NCI-H82 treated with DMSO at 0.1 percent for 48 hours (cell line): Measurements from ENCODE around the gene ZNF618.
"Not testable (repeated sequence)": the region's sequence is repeated elsewhere in the genome, so short reads cannot be mapped to it uniquely, and the experiment has no call there.

Source experiments
- DNase-seq: peaks from one replicate; lab custom pipeline; 2025; ENCODE audit not compliant: unreplicated experiment; lab: John Stamatoyannopoulos, UW

The ZNF618 gene

DNA sequence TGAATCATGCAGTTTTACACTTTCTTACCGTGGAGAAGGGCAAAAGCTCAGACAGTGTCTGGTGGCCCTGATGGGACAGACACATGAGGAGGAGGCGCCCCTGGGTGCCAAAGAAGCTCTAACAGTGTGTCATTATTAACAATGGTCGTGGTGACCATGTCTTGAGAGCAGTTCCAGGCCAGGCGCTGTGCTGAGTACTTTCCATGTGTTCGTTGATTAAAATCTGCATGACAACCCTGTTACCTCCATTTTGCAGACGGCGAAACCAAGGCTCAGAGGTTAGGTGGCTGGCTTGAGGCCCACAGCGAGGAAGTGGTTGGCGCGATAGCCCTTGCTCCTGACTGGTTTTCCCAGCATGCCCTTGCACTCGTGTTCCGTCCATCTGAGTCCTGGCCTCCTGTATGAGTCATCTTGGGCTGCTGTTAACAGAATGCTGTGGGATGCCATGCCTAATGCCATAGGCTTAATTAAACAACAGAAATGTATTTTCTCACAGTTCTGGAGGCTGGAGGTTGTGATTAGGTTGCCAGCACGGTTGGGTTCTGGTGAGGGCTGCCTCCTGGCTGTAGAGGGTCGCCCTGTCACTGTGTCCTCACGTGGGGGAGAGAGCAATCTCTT is 110.0 kb downstream of the ZNF618 start:
- no peak for DNase-seq

DNA sequence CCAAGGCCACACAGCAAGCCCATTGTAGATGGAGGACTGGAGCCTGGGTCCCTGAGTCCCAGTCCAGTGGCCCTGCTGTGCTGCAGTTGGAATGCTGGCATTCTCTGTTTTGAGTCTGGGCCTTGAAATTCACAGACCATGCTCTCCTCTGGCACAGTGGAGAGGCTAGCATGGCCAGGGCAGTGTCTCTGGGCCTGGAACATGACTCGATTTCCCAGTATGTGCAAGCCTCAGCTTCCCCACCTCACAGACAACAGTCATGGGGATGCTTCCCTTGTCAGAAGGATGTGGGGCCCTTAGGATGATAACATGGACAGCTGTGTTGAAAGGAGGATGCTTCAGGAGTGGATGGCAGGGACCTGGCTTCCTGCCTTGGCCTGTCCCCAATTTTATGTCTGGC is 110.8 kb downstream of the ZNF618 start:
- DNase-seq = no peak

DNA sequence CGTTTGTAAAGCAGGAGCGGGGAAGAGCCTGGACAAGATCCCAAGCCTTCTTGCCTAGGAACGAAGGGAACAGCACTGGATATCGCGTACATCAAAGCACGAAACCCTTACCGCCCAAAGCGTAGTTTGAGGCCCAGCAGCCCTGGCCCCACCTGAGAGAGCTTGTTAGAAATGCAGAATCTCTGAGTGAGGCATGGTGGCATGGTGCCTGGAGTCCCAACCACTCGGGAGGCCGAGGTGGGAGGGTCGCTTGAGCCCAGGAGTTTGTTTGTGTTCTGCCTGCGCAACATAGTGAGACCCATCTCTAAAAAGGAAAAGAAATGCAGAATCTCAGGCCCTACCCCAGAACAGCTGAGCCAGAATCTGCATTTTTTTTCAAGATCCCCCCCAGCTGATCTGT is 111.4 kb downstream of the ZNF618 start:
- no peak for DNase-seq

DNA sequence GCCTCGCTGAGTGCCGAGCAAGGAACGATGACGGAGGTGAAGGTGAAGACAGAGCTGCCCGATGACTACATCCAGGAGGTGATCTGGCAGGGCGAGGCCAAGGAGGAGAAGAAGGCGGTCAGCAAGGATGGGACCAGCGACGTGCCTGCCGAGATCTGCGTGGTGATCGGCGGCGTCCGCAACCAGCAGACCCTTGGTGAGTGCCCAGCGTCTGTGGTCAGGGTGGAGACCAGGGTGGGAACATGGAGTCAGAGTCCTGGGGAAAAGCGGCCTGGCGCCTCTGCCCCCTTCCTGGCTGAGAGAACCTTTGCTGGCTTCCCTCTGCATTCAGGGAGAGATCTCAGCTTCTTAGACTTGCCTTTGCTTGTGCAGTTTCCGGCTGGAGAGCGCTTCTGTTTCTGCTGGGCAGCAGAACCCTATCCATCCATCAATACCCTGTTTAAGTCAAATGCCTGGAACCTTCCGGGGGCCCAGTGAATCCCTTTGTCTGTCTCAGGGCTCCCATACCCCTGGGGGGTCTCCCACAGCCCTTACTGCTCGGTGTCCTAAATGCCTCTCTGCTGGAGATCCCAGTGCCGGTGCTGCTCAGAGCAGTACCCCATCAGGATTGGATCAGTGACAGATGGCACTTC is 112.4 kb downstream of the ZNF618 start:
- no peak for DNase-seq

DNA sequence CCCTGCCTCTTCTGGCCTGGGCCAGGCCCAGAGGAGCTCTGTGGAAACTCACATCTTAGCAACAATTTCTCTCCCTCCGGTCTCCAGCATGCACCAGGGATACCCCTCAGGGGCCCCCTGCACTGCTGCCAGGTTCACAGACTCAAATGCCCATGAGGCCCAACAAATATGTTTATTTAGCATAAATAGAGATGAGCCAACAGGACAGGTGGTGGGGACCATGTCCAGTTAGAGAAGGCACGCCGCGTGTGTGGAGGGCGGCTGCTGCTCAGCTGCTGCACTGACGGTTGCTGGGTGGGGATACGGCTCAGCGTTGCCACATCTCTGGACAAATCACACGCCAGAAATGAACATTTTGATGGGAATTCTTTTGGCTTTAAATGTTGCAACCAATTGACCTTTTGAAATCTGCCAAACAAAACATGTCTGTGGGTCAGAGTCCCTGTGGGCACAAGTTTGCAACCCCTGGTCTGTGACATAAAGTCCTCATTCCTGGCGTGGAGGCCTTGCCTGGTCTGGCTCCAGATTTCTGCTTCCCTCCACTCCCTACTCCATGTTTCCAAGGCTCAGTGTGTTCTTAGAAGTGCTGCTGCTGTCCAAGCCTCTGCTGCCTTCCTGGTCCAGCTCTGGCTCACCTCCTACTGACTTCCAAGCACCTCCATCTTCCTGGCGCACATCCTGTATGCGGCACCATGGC is 113.1 kb downstream of the ZNF618 start:
- DNase-seq = no peak

DNA sequence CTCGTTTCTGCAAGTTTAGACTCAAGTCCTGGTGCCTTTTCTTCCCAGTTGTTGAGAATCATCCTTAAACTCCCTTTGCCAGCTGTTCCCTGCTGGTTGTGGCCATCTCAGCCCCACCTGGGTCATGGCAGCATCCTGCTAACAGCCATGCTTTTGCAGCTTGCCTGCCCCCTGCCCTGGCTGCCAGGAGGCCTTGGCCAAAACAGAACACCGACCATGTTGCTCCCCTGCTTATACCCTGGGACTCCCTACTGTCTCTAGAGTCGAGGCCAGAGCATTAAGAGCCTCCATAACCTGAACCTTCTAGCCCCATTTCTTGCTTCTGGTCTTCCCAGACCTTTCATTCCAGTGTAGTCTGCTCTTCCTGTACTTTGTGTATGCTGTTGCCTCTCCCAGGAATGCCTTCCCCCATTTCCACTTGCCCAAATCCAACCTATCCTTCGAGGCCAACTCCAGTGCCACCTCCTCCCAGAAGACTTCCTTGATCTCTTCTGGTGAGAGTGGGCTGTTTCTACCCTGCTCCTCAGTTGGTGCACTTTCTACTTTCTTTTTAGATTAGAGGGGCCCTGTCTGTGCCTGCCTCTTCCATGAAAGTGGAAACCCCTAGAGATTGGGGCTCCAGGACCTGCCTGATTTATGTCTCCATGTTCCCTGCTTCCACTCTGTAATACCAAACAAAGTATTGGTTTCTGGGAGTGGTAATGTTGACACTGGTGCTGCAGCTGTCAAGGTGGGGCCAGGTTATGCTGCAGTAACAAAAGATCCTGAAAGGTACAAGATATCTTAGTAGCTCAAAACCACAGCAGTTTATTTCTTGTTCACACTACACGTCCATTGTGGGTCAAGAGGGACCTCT is 113.8 kb downstream of the ZNF618 start:
- no peak for DNase-seq

DNA sequence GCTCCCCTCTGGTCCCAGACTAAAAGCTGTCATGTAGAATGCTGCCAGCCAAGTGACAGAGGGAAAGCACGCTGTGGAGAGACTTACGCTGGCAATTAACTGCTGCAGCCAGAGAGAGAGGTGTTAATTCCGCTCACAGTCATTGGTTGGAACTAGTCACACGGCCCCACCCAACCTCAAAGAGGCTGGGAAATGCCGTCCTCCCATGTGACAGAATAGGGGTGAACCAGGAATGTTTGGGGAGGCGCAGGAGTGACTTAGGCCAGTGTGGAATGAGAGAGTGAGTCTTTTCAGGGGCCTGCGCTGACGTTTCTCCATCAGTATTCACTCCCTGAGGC is 114.4 kb downstream of the ZNF618 start:
- DNase-seq = no peak

DNA sequence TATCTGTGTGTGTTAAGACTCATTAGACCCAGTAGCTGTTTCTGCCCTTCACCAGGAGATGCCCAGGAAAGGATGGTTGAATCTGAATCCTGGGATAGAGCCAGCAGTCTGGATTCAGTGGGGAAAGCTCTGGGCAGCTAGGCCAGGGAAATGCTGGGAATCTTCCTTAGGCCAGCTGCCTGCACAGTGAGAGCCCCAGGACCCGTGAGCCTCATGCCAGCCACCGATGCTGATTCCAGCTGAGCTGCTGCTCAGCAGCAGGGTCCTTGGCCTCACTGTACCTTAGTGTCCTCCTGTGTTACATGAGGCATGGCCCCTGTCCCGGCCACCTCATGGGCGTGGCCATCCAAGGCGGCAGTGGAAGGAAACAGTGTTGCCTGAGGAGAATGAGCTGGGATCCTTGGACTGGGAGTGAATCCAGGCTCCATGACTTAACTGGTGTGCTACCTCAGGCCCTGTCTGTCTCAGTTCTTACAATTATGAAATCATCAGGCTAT is 114.9 kb downstream of the ZNF618 start:
- no peak for DNase-seq

DNA sequence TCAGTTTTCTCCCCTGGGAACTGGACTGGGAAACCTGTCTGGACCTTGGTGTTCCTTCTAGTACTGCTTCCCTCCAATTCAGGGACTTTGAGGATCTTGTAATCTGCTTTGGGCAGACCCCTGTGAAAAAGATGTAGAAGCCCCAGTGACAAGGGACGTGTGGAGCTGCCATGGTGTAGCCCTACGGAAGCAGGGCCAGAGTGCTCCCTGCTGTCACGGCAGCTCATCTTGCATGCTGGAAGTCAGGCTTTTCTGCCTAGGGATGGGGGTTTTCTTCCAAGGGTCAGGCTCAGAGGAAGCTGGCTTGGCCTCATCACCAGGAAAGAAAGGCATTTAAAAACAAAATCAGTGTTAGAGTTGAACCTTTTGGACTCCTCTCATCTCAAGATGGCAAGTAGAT is 115.6 kb downstream of the ZNF618 start:
- no peak for DNase-seq

DNA sequence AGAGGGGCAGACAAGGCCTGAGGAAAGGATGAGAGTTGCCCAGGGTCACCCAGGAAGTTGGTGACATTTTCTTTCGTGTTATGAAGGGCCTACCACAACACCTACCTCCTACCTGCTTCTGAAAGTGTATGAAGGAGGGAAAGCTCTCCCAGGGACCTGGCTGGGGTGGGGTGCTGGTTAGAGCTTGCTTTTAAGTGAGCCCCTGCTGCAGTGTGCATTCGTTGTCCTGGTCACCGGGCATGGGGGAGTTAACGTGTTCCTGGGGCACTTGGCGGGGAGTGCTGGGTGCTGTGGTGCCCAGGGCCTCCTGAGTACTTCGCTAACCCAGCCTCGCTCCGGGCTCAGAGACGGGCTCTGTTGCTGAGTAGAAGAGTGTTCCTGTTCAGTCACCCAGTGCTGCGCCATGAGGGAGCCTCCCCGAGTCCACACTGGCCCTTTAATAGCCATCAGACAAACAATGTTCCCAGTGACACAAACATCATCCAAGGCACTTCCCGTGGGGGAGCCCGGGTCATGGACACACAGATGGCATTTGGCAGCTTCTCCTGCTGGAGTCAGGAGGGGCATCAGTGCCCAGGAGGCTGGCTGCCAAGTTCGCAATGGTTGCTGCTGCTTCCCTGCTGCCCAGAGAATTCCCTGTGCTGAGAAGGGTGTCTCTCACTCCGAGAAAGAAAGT is 116.3 kb downstream of the ZNF618 start:
- DNase-seq = no peak

DNA sequence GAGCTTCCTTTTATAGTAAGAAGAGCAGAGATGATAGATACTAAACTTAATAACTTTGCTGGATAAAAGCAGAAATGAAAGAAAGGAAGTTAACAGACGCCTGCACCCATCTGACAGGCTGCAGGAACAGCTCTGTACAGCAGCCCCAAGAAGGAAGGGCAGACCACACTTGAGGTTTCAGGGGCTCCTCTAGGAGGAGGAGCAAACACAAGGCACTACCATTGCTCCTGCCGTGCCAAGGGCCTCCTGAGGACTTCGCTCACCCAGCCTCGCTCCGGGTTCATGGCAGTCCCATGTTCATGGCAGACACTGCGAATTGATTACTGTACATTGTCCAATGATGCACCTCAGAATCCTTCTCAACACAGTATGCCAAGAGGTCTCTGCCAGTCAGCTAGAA is 116.9 kb downstream of the ZNF618 start:
- no peak for DNase-seq

DNA sequence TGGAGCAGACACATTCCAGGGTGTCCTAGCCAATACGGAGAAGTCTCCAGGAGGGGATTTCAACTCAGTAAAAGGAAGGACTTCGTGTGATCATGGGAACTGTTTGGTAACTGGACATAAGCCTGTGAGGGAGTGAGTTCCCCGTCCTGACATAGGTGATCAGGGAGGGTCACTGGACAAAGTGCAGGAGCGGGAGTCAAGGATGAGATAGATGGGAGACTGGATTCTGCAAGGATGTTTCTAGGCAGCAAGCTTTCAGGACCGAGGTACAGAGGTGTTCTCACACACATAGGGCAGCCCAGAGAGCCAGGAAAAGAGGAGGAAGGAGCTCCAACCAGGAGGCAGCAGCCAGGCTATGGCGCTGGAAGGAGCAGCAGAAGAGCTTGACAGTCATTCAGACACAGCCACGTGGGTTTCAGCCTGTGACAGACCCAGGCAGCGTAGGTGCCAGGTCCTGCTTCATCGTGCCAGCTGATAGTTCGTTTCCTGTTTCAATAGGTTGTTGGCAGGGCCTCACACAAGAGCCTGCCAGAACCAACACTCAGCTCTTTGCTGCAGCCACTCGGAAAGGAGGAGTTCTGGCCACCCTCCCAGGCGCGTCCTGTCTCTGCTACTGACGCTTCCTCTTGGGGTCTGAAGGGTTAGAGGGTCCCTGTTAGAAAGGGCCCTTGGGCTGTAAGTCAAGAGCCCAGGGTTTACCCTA is 117.9 kb downstream of the ZNF618 start:
- no peak for DNase-seq

DNA sequence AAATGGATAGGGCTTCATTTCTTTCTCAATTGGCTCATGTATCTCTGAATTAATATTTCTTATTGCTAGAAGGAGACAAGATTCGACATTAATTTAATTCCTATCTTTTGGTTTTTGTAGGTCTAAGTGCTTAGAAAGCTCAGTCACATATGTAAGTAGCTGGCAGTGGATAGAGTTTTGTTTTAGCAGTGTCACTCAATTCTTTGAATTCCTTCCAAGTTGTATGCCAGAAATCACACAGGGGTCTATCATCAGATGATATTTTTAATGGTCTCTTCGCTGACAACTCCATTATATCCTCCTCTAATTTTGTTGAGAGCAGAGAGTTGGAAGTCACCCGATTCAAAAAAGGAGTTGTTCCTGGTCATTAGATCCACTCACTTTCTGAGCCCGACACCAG is 119.3 kb downstream of the ZNF618 start:
- no peak for DNase-seq

DNA sequence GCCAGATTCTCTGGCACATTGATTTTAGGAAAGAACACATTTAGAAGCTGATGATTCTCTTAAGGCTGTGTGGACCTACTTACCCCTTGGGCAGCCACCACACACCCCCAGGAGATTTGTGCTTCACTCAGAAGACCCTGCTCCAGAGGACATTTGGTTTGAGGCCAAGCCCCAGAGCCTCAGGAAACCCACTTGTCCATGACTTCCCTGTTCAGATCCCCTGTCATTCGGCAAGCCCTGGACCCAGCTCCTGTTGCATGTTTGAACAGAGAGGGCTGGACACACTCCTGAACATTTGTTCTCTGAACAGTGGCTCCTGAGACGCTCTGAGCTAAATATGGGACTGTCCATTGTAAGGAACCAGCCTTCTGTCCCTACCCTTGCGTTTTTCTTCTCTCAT is 119.9 kb downstream of the ZNF618 start:
- DNase-seq = no peak

DNA sequence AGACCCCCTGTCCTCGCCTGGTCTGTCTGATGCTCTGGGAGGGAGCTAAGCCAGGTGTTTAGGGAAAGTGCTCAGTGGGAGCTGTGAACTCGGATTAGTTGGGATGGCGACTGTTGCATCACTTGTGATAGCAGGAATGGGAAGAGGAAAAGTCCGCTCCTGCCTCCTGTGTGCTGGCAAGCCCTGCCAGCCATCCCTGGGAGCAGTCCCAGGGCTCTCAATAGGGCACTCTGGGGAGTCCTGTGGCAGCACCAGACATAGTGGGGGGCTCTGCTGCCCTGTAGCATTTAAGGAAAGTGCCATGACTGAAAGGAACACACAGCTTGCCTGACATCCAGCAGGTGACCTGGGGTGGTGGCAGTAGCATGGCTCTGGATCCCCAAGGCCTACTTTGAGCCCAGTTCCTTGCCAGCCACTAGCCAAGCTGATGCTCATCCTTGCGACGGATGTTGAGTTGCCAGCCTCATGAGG is 120.5 kb downstream of the ZNF618 start:
- no peak for DNase-seq

DNA sequence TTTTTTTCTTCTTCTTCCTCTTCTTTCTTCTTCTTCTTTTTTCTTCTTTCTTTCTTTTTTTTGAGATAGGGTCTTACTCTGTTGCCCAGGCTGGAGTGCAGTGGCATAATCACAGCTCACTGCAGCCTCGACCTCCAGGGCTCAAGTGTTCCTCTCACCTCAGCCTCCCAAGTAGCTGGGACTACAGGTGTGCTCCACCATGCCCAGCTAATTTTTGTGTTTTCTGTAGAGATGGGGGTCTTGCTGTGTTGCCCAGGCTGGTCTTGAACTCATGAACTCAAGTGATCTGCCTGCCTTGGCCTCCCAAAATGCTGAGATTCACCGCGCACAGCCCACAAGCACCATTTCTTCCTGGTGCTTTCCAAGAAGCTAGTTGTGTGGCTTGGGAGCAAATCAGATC is 121.0 kb downstream of the ZNF618 start:
- not testable (repeated sequence) for DNase-seq

DNA sequence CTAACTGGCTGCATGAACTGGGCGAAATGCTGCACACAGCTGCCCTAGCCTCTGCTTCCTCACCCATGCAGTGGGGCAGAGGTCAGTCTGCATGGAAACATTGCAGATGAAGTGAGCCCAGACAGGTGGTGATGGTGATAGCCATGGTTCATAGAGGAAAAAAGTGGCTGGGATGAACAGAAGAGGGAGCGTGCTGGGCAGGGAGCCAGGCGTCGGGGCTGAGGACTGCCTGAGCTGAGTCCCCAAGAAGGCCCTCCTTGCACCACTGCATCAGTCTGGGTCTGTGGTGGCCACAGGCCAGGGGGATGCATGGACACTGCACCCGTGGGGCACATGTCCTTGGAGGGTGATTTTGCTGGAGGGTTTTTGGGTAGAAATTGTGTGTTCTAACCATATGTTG is 121.5 kb downstream of the ZNF618 start:
- DNase-seq = no peak

DNA sequence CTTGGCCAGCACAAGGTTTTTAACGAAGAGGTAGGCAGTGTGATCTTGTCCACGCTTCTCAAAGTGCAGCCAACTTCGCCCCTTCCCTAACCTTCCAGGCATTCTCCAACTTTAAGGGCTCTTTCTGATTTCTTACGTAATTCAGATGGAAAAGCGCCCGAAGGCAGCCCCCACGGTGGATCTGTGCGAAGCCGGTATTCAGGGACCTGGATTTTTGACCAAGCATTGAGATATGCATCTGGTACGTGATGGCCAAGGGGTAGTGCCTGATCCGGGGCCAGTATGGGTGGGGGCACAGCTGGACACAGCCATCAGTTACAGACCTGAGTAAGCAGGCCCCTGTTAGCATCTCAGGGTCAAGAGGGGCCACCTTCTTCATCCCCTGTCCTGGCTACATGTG is 122.0 kb downstream of the ZNF618 start:
- no peak for DNase-seq

DNA sequence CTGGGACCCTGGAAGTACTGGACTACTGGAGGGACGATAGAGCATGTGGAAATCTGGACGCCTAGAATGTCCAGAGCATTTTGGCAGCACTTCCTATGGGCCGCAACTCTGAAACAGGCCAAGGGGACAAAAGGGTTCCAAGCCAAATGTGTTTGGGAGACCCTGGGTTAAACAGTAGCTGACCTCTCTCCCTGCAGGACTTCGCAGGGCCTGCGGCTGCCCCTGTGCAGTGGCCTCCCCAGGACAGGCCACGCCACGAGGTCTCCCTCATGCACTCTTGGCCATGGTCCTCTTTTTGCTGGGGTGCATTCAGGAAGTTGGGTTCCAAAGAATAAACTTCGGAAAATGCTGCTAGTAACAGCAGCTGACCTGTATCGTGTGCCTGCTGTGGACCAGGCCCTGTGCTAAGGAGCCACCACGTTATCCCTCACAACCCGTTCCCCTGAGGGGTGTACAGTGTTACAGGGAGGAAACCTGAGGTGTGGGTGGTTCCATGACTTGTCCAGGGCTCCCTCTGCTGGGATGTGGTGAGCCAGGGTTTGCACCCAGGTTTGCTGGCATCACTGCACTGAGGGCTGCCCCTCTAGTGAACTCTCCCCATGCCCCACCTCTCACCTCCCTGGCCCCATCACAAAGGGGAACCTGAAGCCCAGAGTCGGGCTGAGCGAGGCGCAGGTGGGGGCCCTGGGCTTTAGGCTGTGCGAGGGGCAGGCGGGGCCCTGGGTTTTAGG is 122.6 kb downstream of the ZNF618 start:
- no peak for DNase-seq
